H1 (cell line): Measurements from ENCODE around the gene SPTBN5. TPM values are rescaled to one million over a fixed set of nuclear protein-coding genes. Genes with fewer than 3 reads are reported as not detected.

Experiments used
- CTCF ChIA-PET: fragments of 300-600 bp; sonication (Branson Sonifier 250); formaldehyde crosslinking; loops from one replicate; lab custom pipeline; 2021; ENCODE audit not compliant: partially characterized antibody; lab: Charles Lee
- POLR2A ChIA-PET: fragments of 300-600 bp; sonication (Branson Sonifier 250); formaldehyde crosslinking; loops from one replicate; lab custom pipeline; 2021; ENCODE audit warnings: inconsistent platforms; ENCODE audit not compliant: partially characterized antibody; lab: Charles Lee
- DNase-seq, 2 experiments: peaks; one replicate each; pipeline versions ENCODE4 v3.0.0 to v3.0.0-alpha.2; 2010 to 2022; ENCODE audit warnings: low spot score in 2 of 2, low read depth in 1 of 2, mixed read lengths in 1 of 2
- FAIRE-seq: peaks from 2 replicates; lab custom pipeline; 2011; peaks lifted over from hg19 to GRCh38; lab: Jason Lieb, UNC
- H2AFZ ChIP-seq: 2 replicates; pipeline ENCODE4 v1.8.1; 2012; ENCODE audit warnings: low read length, inconsistent platforms
- H2AK5ac ChIP-seq: 2 replicates; pipeline ENCODE4 v1.6.1; 2013; ENCODE audit warnings: low read depth, low read length
- H2BK120ac ChIP-seq: replicated peaks from 2 replicates; pipeline ENCODE3; 2013; ENCODE audit warnings: low read depth, low read length, inconsistent platforms
- H2BK12ac ChIP-seq: 2 replicates; pipeline ENCODE4 v1.6.1; 2013; ENCODE audit warnings: low read depth, low read length
- H2BK15ac ChIP-seq: 2 replicates; pipeline ENCODE4 v1.6.1; 2013; ENCODE audit warnings: low read length
- H2BK20ac ChIP-seq: 2 replicates; pipeline ENCODE4 v1.6.1; 2013; ENCODE audit warnings: low read length
- H2BK5ac ChIP-seq: 2 replicates; pipeline ENCODE4 v1.6.1; 2013; ENCODE audit warnings: low read depth, low read length
- H3K14ac ChIP-seq: 2 replicates; pipeline ENCODE4 v1.6.1; 2013; ENCODE audit warnings: inconsistent platforms; ENCODE audit not compliant: insufficient read length
- H3K18ac ChIP-seq: 2 replicates; pipeline ENCODE4 v1.6.1; 2013; ENCODE audit warnings: low read length; ENCODE audit errors: extremely low read depth
- H3K23ac ChIP-seq: 2 replicates; pipeline ENCODE4 v1.6.1; 2013; ENCODE audit warnings: inconsistent platforms; ENCODE audit not compliant: insufficient read length
- H3K23me2 ChIP-seq: 2 replicates; pipeline ENCODE4 v1.6.1; 2013; ENCODE audit warnings: low read depth, low read length
- H3K27ac ChIP-seq: 2 replicates; pipeline ENCODE4 v1.6.1; 2011; ENCODE audit warnings: low read depth, low read length, inconsistent platforms
- H3K27me3 ChIP-seq, 4 experiments: replicated peaks in 1 of 4; 1 replicate in 1 of 4; 2 replicates in 3 of 4; pipeline versions ENCODE4 v1.6.1 to v1.8.1; 2011 to 2013; ENCODE audit warnings: low read length in 3 of 4, mild to moderate bottlenecking in 3 of 4, inconsistent platforms in 2 of 4, mixed read lengths in 2 of 4, moderate library complexity in 1 of 4; ENCODE audit not compliant: control insufficient read depth in 3 of 4, insufficient read depth in 3 of 4; ENCODE audit errors: extremely low read depth in 1 of 4
- H3K36me3 ChIP-seq, 4 experiments: 2 replicates each; pipeline versions ENCODE4 v1.6.1 to v1.8.1; 2011 to 2013; ENCODE audit warnings: mild to moderate bottlenecking in 4 of 4, low read length in 3 of 4, moderate library complexity in 2 of 4, control low read depth in 1 of 4, inconsistent platforms in 1 of 4; ENCODE audit not compliant: insufficient read depth in 4 of 4, control insufficient read depth in 2 of 4
- H3K4ac ChIP-seq: replicated peaks from 2 replicates; pipeline ENCODE3; 2013; ENCODE audit warnings: low read length, low read depth, mixed read lengths, inconsistent platforms; ENCODE audit not compliant: insufficient read length
- H3K4me1 ChIP-seq, 4 experiments: replicated peaks in 1 of 4; 1 replicate in 1 of 4; 2 replicates in 3 of 4; pipeline versions ENCODE4 v1.6.1 to v1.8.1; 2011 to 2013; ENCODE audit warnings: low read length in 3 of 4, inconsistent platforms in 2 of 4, mixed read lengths in 1 of 4; ENCODE audit not compliant: insufficient read depth in 4 of 4, control insufficient read depth in 3 of 4
- H3K4me2 ChIP-seq, 2 experiments: 2 replicates each; pipeline versions ENCODE4 v1.6.1 to v1.8.1; 2011 to 2013; ENCODE audit warnings: low read depth in 2 of 2, low read length in 2 of 2, control low read depth in 1 of 2, inconsistent platforms in 1 of 2, mild to moderate bottlenecking in 1 of 2; ENCODE audit not compliant: insufficient read depth in 1 of 2
- H3K4me3 ChIP-seq, 4 experiments: fragments of 200-600, 300-600 bp in 1 of 4; sonication (generic), shearing (Covaris generic), sonication (Bioruptor Twin) in 1 of 4; 2 replicates each; pipeline versions ENCODE4 v1.5.1 to v1.8.1; 2011 to 2016; ENCODE audit warnings: low read length in 4 of 4, low read depth in 3 of 4, control low read depth in 2 of 4, inconsistent platforms in 2 of 4, mild to moderate bottlenecking in 2 of 4, mixed read lengths in 1 of 4, moderate library complexity in 1 of 4; ENCODE audit not compliant: insufficient read depth in 2 of 4; ENCODE audit errors: extremely low read depth in 1 of 4
- H3K56ac ChIP-seq: replicated peaks from 2 replicates; pipeline ENCODE3; 2013; ENCODE audit warnings: low read depth, mild to moderate bottlenecking, mixed read lengths, low read length, inconsistent platforms; ENCODE audit not compliant: insufficient read length
- H3K79me1 ChIP-seq: 2 replicates; pipeline ENCODE4 v1.6.1; 2013; ENCODE audit warnings: low read depth, low read length, control low read depth
- H3K79me2 ChIP-seq, 2 experiments: 2 replicates each; pipeline versions ENCODE4 v1.6.1 to v1.8.1; 2012 to 2013; ENCODE audit warnings: low read length in 2 of 2, mild to moderate bottlenecking in 2 of 2, inconsistent platforms in 1 of 2; ENCODE audit not compliant: insufficient read depth in 2 of 2, control insufficient read depth in 1 of 2
- H3K9ac ChIP-seq, 4 experiments: replicated peaks in 1 of 4; 1 replicate in 1 of 4; 2 replicates in 3 of 4; pipeline versions ENCODE4 v1.6.1 to v1.8.1; 2011 to 2013; ENCODE audit warnings: low read depth in 3 of 4, low read length in 3 of 4, control low read depth in 2 of 4, mild to moderate bottlenecking in 2 of 4, moderate library complexity in 2 of 4, inconsistent platforms in 1 of 4; ENCODE audit errors: extremely low read depth in 1 of 4
- H3K9me3 ChIP-seq, 2 experiments: 2 replicates each; pipeline versions ENCODE4 v1.6.1 to v1.8.1; 2012 to 2013; ENCODE audit warnings: mild to moderate bottlenecking in 2 of 2, moderate library complexity in 2 of 2, control low read depth in 1 of 2, inconsistent platforms in 1 of 2, low read depth in 1 of 2, low read length in 1 of 2, mixed read lengths in 1 of 2; ENCODE audit not compliant: insufficient read depth in 2 of 2
- H4K20me1 ChIP-seq, 2 experiments: replicated peaks in 1 of 2; 2 replicates each; pipeline versions ENCODE3 to v1.8.1; 2011 to 2013; ENCODE audit warnings: inconsistent platforms in 2 of 2, low read length in 2 of 2, mild to moderate bottlenecking in 1 of 2; ENCODE audit not compliant: insufficient read depth in 2 of 2, control insufficient read depth in 1 of 2
- H4K5ac ChIP-seq: 2 replicates; pipeline ENCODE4 v1.6.1; 2013; ENCODE audit warnings: low read length, low read depth, mixed read lengths, inconsistent platforms; ENCODE audit not compliant: insufficient read length
- H4K8ac ChIP-seq: 2 replicates; pipeline ENCODE4 v1.8.0; 2013; ENCODE audit warnings: mild to moderate bottlenecking, moderate library complexity, low read length, inconsistent platforms; ENCODE audit not compliant: insufficient read depth; ENCODE audit errors: extremely low read depth
- H4K91ac ChIP-seq: replicated peaks from 2 replicates; pipeline ENCODE3; 2013; ENCODE audit warnings: low read length, mixed read lengths, inconsistent platforms; ENCODE audit not compliant: insufficient read length
- ATF2 ChIP-seq: IDR thresholded peaks from 2 replicates; pipeline ENCODE4 v1.6.1; 2012; ENCODE audit warnings: low read length, inconsistent platforms
- BACH1 ChIP-seq: IDR thresholded peaks from 2 replicates; pipeline ENCODE4 v1.6.1; 2012; ENCODE audit warnings: low read length, improper control_type of control experiment
- BRCA1 ChIP-seq: IDR thresholded peaks from 2 replicates; pipeline ENCODE4 v1.6.1; 2012; ENCODE audit warnings: low read depth, low read length, improper control_type of control experiment
- CBX5 ChIP-seq: fragments of 300-800, 300-1000 bp; sonication (generic); IDR thresholded peaks from 2 replicates; pipeline ENCODE4 v1.7.1; 2016; ENCODE audit warnings: antibody characterized with exemption, low read length, low read depth
- CREB1 ChIP-seq: IDR thresholded peaks from 2 replicates; pipeline ENCODE4 v1.6.1; 2012; ENCODE audit warnings: inconsistent platforms
- KDM1A ChIP-seq: fragments of 200-600, 300-600 bp; sonication (generic); IDR thresholded peaks from 2 replicates; pipeline ENCODE4 v1.7.1; 2016; ENCODE audit warnings: mild to moderate bottlenecking, low read length, borderline replicate concordance
- NANOG ChIP-seq: IDR thresholded peaks from 2 replicates; pipeline ENCODE4 v1.6.1; 2011; ENCODE audit warnings: low read length, low read depth, mild to moderate bottlenecking, inconsistent platforms; ENCODE audit not compliant: insufficient read depth, poor library complexity, severe bottlenecking
- RFX5 ChIP-seq: IDR thresholded peaks from 2 replicates; pipeline ENCODE4 v1.6.1; 2011; ENCODE audit warnings: low read depth, low read length, improper control_type of control experiment, borderline replicate concordance
- SUZ12 ChIP-seq: fragments of 200-600 bp; sonication (generic); IDR thresholded peaks from 2 replicates; pipeline ENCODE4 v1.6.1; 2012; ENCODE audit warnings: mild to moderate bottlenecking, inconsistent platforms, low read length, moderate library complexity, mixed read lengths
- TBP ChIP-seq: IDR thresholded peaks from 2 replicates; pipeline ENCODE4 v1.6.1; 2011; ENCODE audit warnings: low read depth, low read length, improper control_type of control experiment
- YY1 ChIP-seq: IDR thresholded peaks from 2 replicates; pipeline ENCODE4 v1.6.1; 2011; ENCODE audit warnings: low read depth, mild to moderate bottlenecking, low read length
- WGBS, 2 experiments: shearing (Covaris generic) in 1 of 2; methylation state at CpG; one replicate each; pipeline versions ENCODE4 v1.1.6 to v1.1.7; 2013 to 2015; ENCODE audit warnings: low lambda C conversion rate in 2 of 2, mixed read lengths in 2 of 2, inconsistent platforms in 1 of 2, low coverage in 1 of 2, missing lambda C conversion rate in 1 of 2; ENCODE audit not compliant: insufficient replicate concordance in 2 of 2, insufficient coverage in 1 of 2, insufficient read length in 1 of 2; ENCODE audit errors: extremely low coverage in 1 of 2, missing lambda C conversion rate in 1 of 2; 5-methylcytosine and 5-hydroxymethylcytosine counted together
- polyA plus RNA-seq, 7 experiments: library from polyadenylated mRNA; depleted of rRNA in 3 of 7; stranded (reverse) in 5 of 7; unstranded in 2 of 7; fragments of >200 nt in 5 of 7; fragments of 200-250 nt in 2 of 7; gene quantifications; 1 replicate in 5 of 7; 2 replicates in 1 of 7; 4 replicates in 1 of 7; pipeline versions ENCODE4 v1.2.1 to v1.2.3, GENCODE V29; 2011 to 2013; ENCODE audit warnings: missing spikeins in 2 of 7, mixed read lengths in 2 of 7
- total RNA-seq: library from RNA; stranded (reverse); fragmentation: NEBNext Ultra II Directional; extraction: Animal tissue kit (Norgen Biotek cat#: 25700); gene quantifications from 2 replicates; pipeline ENCODE4 v1.2.1, GENCODE V29; 2021
- TF ChIP-seq, protein P1 (sequence below): IDR thresholded peaks from 2 replicates; pipeline ENCODE4 v1.6.1; 2011; ENCODE audit warnings: low read length, improper control_type of control experiment

SPTBN5 gene
- total and polyA plus RNA-seq, 2 of the 8 experiments (the other 6 are each of a cell fraction or from before 2014, with no cell fraction given), result 0.32 to 0.84 TPM

GRCh38 chr15:41930867-41931222 lies 37.0 kb upstream of the SPTBN5 start:
- H3K4me1 ChIP-seq, result peaks cover 4 to 13% (median 8%) of the 10 kb centered on the region in 4 experiments
- CTCF ChIA-PET, result interaction anchor here (1.2 to 1.8 kb wide), 2 partner anchors 19 to 26 kb away, joined by 3 to 7 read pairs; no protein-coding TSS in a partner anchor
- TF ChIP-seq TBP (no peak), YY1 (no peak), RFX5 (no peak), KDM1A (no peak), BACH1 (no peak), SUZ12 (no peak), ATF2 (no peak), CREB1 (no peak), BRCA1 (no peak), CBX5 (no peak), NANOG (no peak)
- TF ChIP-seq, protein P1, sequence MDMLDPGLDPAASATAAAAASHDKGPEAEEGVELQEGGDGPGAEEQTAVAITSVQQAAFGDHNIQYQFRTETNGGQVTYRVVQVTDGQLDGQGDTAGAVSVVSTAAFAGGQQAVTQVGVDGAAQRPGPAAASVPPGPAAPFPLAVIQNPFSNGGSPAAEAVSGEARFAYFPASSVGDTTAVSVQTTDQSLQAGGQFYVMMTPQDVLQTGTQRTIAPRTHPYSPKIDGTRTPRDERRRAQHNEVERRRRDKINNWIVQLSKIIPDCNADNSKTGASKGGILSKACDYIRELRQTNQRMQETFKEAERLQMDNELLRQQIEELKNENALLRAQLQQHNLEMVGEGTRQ, result no peak

More at GRCh38 chr15:41930867-41931222, 37.0 kb upstream of the SPTBN5 start:
- no peak overlapping the region for H2AK5ac ChIP-seq
- no peak overlapping the region for H3K4me3 ChIP-seq
- no peaks in the 10 kb centered on the region for H3K79me2 ChIP-seq
- H3K27ac ChIP-seq, result no peak overlapping the region
- no peak overlapping the region for H3K4me2 ChIP-seq
- no peak overlapping the region for H3K14ac ChIP-seq
- no peak overlapping the region for H4K5ac ChIP-seq
- no peaks in the 10 kb centered on the region for H3K27me3 ChIP-seq
- H4K91ac ChIP-seq, result no peak overlapping the region
- peaks cover 2 to 8% of the 10 kb centered on the region in 2 experiments for H4K20me1 ChIP-seq
- H3K36me3 ChIP-seq, result no peaks in the 10 kb centered on the region
- H3K79me1 ChIP-seq, result peaks cover 13% of the 10 kb centered on the region
- no peak overlapping the region for H2BK5ac ChIP-seq
- no peak for FAIRE-seq
- H3K9me3 ChIP-seq, result no peaks in the 10 kb centered on the region
- H4K8ac ChIP-seq, result no peak overlapping the region
- H2AFZ ChIP-seq, result no peak overlapping the region
- no peak overlapping the region for H3K56ac ChIP-seq
- no peak overlapping the region for H3K9ac ChIP-seq
- H2BK120ac ChIP-seq, result no peak overlapping the region
- no peak overlapping the region for H2BK20ac ChIP-seq
- H3K18ac ChIP-seq, result no peak overlapping the region
- no peak overlapping the region for H3K23ac ChIP-seq
- H3K4ac ChIP-seq, result no peak overlapping the region
- 96% methylated on average over 2 of the region's 2 CpGs; no CpG with 5 or more reads in 1 of the 2 experiments for WGBS, 2 experiments
- POLR2A ChIA-PET, result interaction anchor here (0.7 kb wide), 1 partner anchor 9 kb away, joined by 3 read pairs; no protein-coding TSS in a partner anchor
- H3K23me2 ChIP-seq, result no peaks in the 10 kb centered on the region
- DNase-seq, result no peak
- no peak overlapping the region for H2BK12ac ChIP-seq
- no peak overlapping the region for H2BK15ac ChIP-seq
